PC-9 (cell line): ENCODE measurements around the gene OMG.

ENCODE experiments used
- EZH2 ChIP-seq: fragments of 200-600 bp; sonication (generic); IDR thresholded peaks from 2 replicates; pipeline ENCODE4 v1.8.0; 2017; ENCODE audit warnings: antibody characterized with exemption, low read depth
- TF ChIP-seq, protein P1 (sequence below): fragments of 200-600 bp; sonication (generic); conservative IDR thresholded peaks from 2 replicates; pipeline ENCODE4 v1.6.1; 2017; ENCODE audit warnings: mixed run types, antibody characterized with exemption, mild to moderate bottlenecking, moderate library complexity

DNA sequence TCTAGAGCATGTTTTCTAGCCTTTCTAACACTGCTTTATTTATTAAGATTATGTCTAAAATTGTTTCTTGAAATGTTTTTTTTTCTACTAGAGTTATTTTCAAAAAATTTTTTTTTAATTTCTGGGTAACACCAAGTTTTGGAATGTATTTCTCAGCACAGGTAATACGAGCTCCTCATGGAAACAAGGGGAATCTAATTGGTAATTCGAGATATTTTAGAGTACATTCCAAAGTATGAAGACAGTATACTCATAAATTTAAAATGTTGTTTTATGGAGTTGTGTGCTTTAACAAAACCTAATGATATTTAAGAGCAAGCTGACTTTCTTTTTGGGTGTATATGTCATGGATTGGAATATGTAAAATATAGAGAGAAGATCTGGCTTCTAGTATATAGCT lies 42.4 kb downstream of the OMG start:
- TF ChIP-seq, protein P1, sequence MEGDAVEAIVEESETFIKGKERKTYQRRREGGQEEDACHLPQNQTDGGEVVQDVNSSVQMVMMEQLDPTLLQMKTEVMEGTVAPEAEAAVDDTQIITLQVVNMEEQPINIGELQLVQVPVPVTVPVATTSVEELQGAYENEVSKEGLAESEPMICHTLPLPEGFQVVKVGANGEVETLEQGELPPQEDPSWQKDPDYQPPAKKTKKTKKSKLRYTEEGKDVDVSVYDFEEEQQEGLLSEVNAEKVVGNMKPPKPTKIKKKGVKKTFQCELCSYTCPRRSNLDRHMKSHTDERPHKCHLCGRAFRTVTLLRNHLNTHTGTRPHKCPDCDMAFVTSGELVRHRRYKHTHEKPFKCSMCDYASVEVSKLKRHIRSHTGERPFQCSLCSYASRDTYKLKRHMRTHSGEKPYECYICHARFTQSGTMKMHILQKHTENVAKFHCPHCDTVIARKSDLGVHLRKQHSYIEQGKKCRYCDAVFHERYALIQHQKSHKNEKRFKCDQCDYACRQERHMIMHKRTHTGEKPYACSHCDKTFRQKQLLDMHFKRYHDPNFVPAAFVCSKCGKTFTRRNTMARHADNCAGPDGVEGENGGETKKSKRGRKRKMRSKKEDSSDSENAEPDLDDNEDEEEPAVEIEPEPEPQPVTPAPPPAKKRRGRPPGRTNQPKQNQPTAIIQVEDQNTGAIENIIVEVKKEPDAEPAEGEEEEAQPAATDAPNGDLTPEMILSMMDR = no peak
- no peak for TF ChIP-seq EZH2
